ENCODE results near the gene DGKH.
"Not testable (repeated sequence)": the region's sequence is repeated elsewhere in the genome, so short reads cannot be mapped to it uniquely, and the experiment has no call there.

DNA sequence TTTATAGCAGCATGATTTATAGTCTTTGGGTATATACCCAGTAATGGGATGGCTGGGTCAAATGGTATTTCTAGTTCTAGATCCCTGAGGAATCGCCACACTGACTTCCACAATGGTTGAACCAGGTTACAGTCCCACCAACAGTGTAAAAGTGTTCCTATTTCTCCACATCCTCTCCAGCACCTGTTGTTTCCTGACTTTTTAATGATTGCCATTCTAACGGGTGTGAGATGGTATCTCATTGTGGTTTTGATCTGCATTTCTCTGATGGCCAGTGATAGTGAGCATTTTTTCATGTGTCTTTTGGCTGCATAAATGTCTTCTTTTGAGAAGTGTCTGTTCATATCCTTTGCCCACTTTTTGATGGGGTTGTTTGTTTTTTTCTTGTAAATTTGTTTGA lies 114.9 kb downstream of the DGKH start:
- TF ChIP-seq CTCF, POLR2AphosphoS5, POLR2A (IDR thresholded peaks at IDR 0.05): not testable (repeated sequence)

Measured in prostate gland (tissue), 2 donors.